AG09309 (cell line): ENCODE measurements around the gene KBTBD13.

Experiments
- DNase-seq: peaks from one replicate; pipeline ENCODE4 v3.0.0-alpha.2; 2010; ENCODE audit warnings: low read depth
- H3K4me3 ChIP-seq: 2 replicates; pipeline ENCODE4 v1.5.1; 2011; ENCODE audit warnings: mild to moderate bottlenecking, low read depth, low read length, moderate library complexity; ENCODE audit not compliant: control insufficient read depth
- TF ChIP-seq, protein P1 (sequence below): IDR thresholded peaks from 2 replicates; pipeline ENCODE4 v1.5.1; 2011; ENCODE audit warnings: mild to moderate bottlenecking, low read depth, low read length, inconsistent platforms; ENCODE audit not compliant: insufficient read depth, control insufficient read depth; ENCODE audit errors: missing control alignments

KBTBD13 gene

GRCh38 chr15:65110676-65111292 lies 34.2 kb downstream of the KBTBD13 start:
- TF ChIP-seq, protein P1, sequence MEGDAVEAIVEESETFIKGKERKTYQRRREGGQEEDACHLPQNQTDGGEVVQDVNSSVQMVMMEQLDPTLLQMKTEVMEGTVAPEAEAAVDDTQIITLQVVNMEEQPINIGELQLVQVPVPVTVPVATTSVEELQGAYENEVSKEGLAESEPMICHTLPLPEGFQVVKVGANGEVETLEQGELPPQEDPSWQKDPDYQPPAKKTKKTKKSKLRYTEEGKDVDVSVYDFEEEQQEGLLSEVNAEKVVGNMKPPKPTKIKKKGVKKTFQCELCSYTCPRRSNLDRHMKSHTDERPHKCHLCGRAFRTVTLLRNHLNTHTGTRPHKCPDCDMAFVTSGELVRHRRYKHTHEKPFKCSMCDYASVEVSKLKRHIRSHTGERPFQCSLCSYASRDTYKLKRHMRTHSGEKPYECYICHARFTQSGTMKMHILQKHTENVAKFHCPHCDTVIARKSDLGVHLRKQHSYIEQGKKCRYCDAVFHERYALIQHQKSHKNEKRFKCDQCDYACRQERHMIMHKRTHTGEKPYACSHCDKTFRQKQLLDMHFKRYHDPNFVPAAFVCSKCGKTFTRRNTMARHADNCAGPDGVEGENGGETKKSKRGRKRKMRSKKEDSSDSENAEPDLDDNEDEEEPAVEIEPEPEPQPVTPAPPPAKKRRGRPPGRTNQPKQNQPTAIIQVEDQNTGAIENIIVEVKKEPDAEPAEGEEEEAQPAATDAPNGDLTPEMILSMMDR: no peak
- H3K4me3 ChIP-seq: no peak overlapping the region
- no peak for DNase-seq

DNA sequence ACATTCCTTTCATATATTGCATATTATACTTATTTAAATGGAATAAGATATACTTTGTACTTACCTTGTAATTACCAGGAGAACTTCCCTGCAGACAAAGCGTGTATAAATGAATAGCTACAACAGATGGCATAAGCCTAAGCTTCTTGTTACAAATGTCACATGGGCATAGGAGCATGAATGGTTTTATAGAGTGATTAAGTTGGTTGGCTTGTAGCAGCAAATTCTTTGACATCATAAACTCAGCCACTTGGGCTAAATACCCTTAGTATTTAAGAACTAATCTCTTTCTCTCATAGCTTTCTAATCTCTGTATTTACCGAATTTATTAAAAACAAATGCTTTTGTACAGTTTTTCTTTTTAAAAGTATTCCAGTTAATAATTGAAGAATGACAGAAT lies 38.5 kb downstream of the KBTBD13 start, which contains the start of gene UBAP1L:
UBAP1L (minus strand) TSS at position 115 of the 400 bp plus-strand sequence. CDS start 8,985 bp downstream, outside the sequence.
- TF ChIP-seq, protein P1: no peak
- no peak for DNase-seq
- no peak within 1 kb of the TSS for H3K4me3 ChIP-seq

- no peak for DNase-seq
- TF ChIP-seq, protein P1: no peak
- H3K4me3 ChIP-seq: no peak overlapping the region
Observed at GRCh38 chr15:65115542-65115941, 39.0 kb downstream of the KBTBD13 start.
